Brain microvascular endothelial cell (primary cell): ENCODE measurements around the gene PRMT1.

Experiments used
- DNase-seq: peaks from one replicate; pipeline ENCODE4 v3.0.0-alpha.2; 2020
- H3K27ac ChIP-seq: fragments of 250-450 bp; sonication (Bioruptor Pico); 2 replicates; pipeline ENCODE4 v1.5.1; 2020; ENCODE audit warnings: mild to moderate bottlenecking, moderate library complexity
- H3K27me3 ChIP-seq: fragments of 250-450 bp; sonication (Bioruptor Pico); replicated peaks from 2 replicates; pipeline ENCODE4 v1.5.1; 2020; ENCODE audit warnings: mild to moderate bottlenecking
- H3K36me3 ChIP-seq: fragments of 250-450 bp; sonication (Bioruptor Pico); replicated peaks from 2 replicates; pipeline ENCODE4 v1.5.1; 2020; ENCODE audit warnings: mild to moderate bottlenecking
- H3K4me3 ChIP-seq: 2 replicates; pipeline ENCODE4 v1.5.1; 2011; ENCODE audit warnings: low read depth, mild to moderate bottlenecking, control low read depth, low read length, moderate library complexity
- CTCF ChIP-seq: IDR thresholded peaks from 2 replicates; pipeline ENCODE4 v1.5.1; 2011; ENCODE audit warnings: low read depth, mild to moderate bottlenecking, moderate library complexity, low read length, control low read depth, inconsistent platforms; ENCODE audit errors: missing control alignments
- in situ Hi-C: cut with HindIII; loops from 2 replicates; pipeline ENCODE4 v1.10.0; 2017; ENCODE audit warnings: low sequenced_read_pairs, low pct_ligation_motif_present

The PRMT1 gene

GRCh38 chr19:49654581-49654980 lies 22.5 kb upstream of the PRMT1 start:
- H3K27ac ChIP-seq, result no peak overlapping the region
- TF ChIP-seq CTCF, result no peak
- peaks cover 82% of the 10 kb centered on the region for H3K36me3 ChIP-seq
- in situ Hi-C loops, result no loop called here
- no peaks in the 10 kb centered on the region for H3K27me3 ChIP-seq
- H3K4me3 ChIP-seq, result no peak overlapping the region
- no peak for DNase-seq

- no peak for DNase-seq
- no peak for TF ChIP-seq CTCF
- in situ Hi-C loops, result no loop called here
- H3K27ac ChIP-seq, result no peak overlapping the region
- H3K36me3 ChIP-seq, result peaks cover 85% of the 10 kb centered on the region
- H3K4me3 ChIP-seq, result no peak overlapping the region
- no peaks in the 10 kb centered on the region for H3K27me3 ChIP-seq
Measured at GRCh38 chr19:49655570-49656455, 21.3 kb upstream of the PRMT1 start.

- Histone ChIP-seq H3K27ac (no peak overlapping the region), H3K36me3 (peaks cover 84% of the 10 kb centered on the region), H3K27me3 (no peaks in the 10 kb centered on the region), H3K4me3 (no peak overlapping the region)
- DNase-seq, result no peak
- no peak for TF ChIP-seq CTCF
- in situ Hi-C loops, result no loop called here
Measured at GRCh38 chr19:49656456-49657109, 20.5 kb upstream of the PRMT1 start.

GRCh38 chr19:49657493-49658138 lies 19.5 kb upstream of the PRMT1 start:
- in situ Hi-C loops, result no loop called here
- no peak for TF ChIP-seq CTCF
- DNase-seq, result no peak
- Histone ChIP-seq H3K4me3 (no peak overlapping the region), H3K27ac (no peak overlapping the region), H3K36me3 (peaks cover 89% of the 10 kb centered on the region), H3K27me3 (no peaks in the 10 kb centered on the region)

GRCh38 chr19:49658139-49658517 lies 18.9 kb upstream of the PRMT1 start:
- Histone ChIP-seq H3K36me3 (peaks cover 90% of the 10 kb centered on the region), H3K4me3 (no peak overlapping the region), H3K27ac (no peak overlapping the region), H3K27me3 (no peaks in the 10 kb centered on the region)
- DNase-seq, result no peak
- in situ Hi-C loops, result no loop called here
- no peak for TF ChIP-seq CTCF
